MM.1S (cell line): ENCODE results near the gene TBC1D16.

Source experiments
- DNase-seq: peaks from one replicate; pipeline ENCODE4 v3.0.0-alpha.2; 2015
- H2AFZ ChIP-seq: fragments of 300-600 bp; sonication (generic); 2 replicates; pipeline ENCODE4 v1.6.0; 2016; ENCODE audit warnings: antibody characterized with exemption, low read length
- H3F3A ChIP-seq: fragments of 300-600 bp; sonication (generic); 2 replicates; pipeline ENCODE4 v1.6.1; 2016; ENCODE audit warnings: mild to moderate bottlenecking, antibody characterized with exemption, low read length, moderate library complexity, mixed read lengths; ENCODE audit not compliant: insufficient read depth
- H3K27ac ChIP-seq: fragments of 300-600 bp; sonication (generic); 2 replicates; pipeline ENCODE4 v1.5.1; 2016; ENCODE audit warnings: mild to moderate bottlenecking, low read length
- H3K27me3 ChIP-seq: fragments of 300-600 bp; sonication (generic); replicated peaks from 2 replicates; pipeline ENCODE4 v1.6.0; 2016; ENCODE audit warnings: low read length; ENCODE audit not compliant: insufficient read depth
- H3K36me3 ChIP-seq: fragments of 300-600 bp; sonication (generic); replicated peaks from 2 replicates; pipeline ENCODE4 v1.6.1; 2016; ENCODE audit warnings: mild to moderate bottlenecking, low read length, mixed read lengths; ENCODE audit not compliant: insufficient read depth
- H3K4me1 ChIP-seq: fragments of 300-600 bp; sonication (generic); 2 replicates; pipeline ENCODE4 v1.6.1; 2016; ENCODE audit warnings: low read length, mixed read lengths
- H3K4me2 ChIP-seq: fragments of 300-600 bp; sonication (generic); 2 replicates; pipeline ENCODE4 v1.6.0; 2016; ENCODE audit warnings: low read depth, low read length
- H3K4me3 ChIP-seq: fragments of 300-600 bp; sonication (generic); 2 replicates; pipeline ENCODE4 v1.5.1; 2016; ENCODE audit warnings: low read length, mixed read lengths
- H3K79me2 ChIP-seq: fragments of 300-600 bp; sonication (generic); 2 replicates; pipeline ENCODE4 v1.6.1; 2016; ENCODE audit warnings: mixed run types, low read length, mixed read lengths
- H3K9ac ChIP-seq: fragments of 300-600 bp; sonication (generic); 2 replicates; pipeline ENCODE4 v1.6.1; 2016; ENCODE audit warnings: low read length, mixed read lengths
- H3K9me2 ChIP-seq: fragments of 300-600 bp; sonication (generic); replicated peaks from 2 replicates; pipeline ENCODE4 v1.6.1; 2016; ENCODE audit warnings: mild to moderate bottlenecking, low read length, mixed read lengths; ENCODE audit not compliant: insufficient read depth
- H3K9me3 ChIP-seq: fragments of 300-600 bp; sonication (generic); replicated peaks from 2 replicates; pipeline ENCODE4 v1.6.1; 2016; ENCODE audit warnings: mild to moderate bottlenecking, low read length, mixed read lengths; ENCODE audit not compliant: insufficient read depth
- H4K20me1 ChIP-seq: fragments of 300-600 bp; sonication (generic); 2 replicates; pipeline ENCODE4 v1.6.1; 2016; ENCODE audit warnings: mild to moderate bottlenecking, low read length, moderate library complexity, mixed read lengths; ENCODE audit not compliant: insufficient read depth
- EZH2 ChIP-seq: fragments of 300-600 bp; sonication (generic); optimal IDR thresholded peaks from 2 replicates; pipeline ENCODE3; 2017; ENCODE audit warnings: low read depth, mild to moderate bottlenecking, antibody characterized with exemption, low read length, mixed read lengths
- EZH2phosphoT487 ChIP-seq: fragments of 300-600 bp; sonication (generic); IDR thresholded peaks from 2 replicates; pipeline ENCODE4 v1.6.1; 2018; ENCODE audit warnings: antibody characterized with exemption, low read length
- TF ChIP-seq, protein P1 (sequence below): fragments of 300-600 bp; sonication (generic); IDR thresholded peaks from 2 replicates; pipeline ENCODE4 v1.5.1; 2016; ENCODE audit warnings: antibody characterized with exemption, low read length, mixed read lengths

TBC1D16 gene

DNA sequence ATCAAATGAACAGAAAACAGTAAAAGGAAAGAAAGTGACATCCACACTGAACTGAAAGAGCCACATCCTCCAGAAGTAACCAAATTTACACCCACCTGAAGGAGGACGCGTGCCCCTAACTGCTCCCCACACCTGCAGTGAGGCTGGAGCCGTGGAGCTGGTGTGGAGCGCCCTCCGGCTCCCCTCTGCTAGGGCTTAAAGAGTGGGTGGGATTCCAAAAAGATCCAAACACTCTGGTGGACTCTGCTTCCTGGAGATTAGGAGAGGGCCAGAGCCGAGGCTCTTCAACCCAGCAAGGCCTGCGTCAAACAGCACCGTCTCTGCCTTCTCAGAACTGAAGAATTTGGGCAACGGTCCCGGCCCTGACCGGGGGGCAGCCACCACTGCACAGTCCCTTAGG lies 16.0 kb upstream of the TBC1D16 start:
- Histone ChIP-seq H3K27me3 (peaks cover 96% of the 10 kb centered on the region), H3K9me2 (no peaks in the 10 kb centered on the region), H3K4me3 (no peak overlapping the region), H3K4me1 (no peaks in the 10 kb centered on the region), H2AFZ (no peak overlapping the region), H3K27ac (no peak overlapping the region), H3K9me3 (no peaks in the 10 kb centered on the region), H4K20me1 (no peaks in the 10 kb centered on the region), H3K9ac (no peak overlapping the region), H3K36me3 (no peaks in the 10 kb centered on the region), H3K4me2 (no peak overlapping the region), H3K79me2 (no peaks in the 10 kb centered on the region), H3F3A (no peaks in the 10 kb centered on the region)
- no peak for DNase-seq
- TF ChIP-seq EZH2 = no peak
- no peak for TF ChIP-seq EZH2phosphoT487
- TF ChIP-seq, protein P1, sequence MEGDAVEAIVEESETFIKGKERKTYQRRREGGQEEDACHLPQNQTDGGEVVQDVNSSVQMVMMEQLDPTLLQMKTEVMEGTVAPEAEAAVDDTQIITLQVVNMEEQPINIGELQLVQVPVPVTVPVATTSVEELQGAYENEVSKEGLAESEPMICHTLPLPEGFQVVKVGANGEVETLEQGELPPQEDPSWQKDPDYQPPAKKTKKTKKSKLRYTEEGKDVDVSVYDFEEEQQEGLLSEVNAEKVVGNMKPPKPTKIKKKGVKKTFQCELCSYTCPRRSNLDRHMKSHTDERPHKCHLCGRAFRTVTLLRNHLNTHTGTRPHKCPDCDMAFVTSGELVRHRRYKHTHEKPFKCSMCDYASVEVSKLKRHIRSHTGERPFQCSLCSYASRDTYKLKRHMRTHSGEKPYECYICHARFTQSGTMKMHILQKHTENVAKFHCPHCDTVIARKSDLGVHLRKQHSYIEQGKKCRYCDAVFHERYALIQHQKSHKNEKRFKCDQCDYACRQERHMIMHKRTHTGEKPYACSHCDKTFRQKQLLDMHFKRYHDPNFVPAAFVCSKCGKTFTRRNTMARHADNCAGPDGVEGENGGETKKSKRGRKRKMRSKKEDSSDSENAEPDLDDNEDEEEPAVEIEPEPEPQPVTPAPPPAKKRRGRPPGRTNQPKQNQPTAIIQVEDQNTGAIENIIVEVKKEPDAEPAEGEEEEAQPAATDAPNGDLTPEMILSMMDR = no peak

DNA sequence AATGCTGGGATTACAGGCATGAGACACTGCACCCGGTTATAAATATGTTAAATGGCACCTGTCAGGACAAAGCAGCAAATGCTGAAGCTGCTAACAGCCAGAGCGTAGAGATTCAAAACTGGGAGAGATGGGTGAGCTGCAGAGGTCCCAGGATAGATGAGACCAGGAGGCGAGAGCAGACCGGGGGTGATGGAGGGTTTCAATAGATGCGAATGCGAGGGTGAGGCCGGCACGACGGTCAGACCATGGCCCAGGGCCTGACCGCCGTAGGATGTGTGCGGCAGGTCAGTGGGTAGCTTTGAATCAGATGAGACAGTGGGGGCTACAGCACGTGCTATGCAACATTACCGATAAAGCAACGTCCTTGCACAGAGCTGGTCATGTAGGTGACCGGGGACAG lies 15.0 kb upstream of the TBC1D16 start:
- H3K27ac ChIP-seq = no peak overlapping the region
- peaks cover 97% of the 10 kb centered on the region for H3K27me3 ChIP-seq
- H4K20me1 ChIP-seq = no peaks in the 10 kb centered on the region
- no peaks in the 10 kb centered on the region for H3K9me2 ChIP-seq
- no peaks in the 10 kb centered on the region for H3K79me2 ChIP-seq
- no peak overlapping the region for H3K4me2 ChIP-seq
- TF ChIP-seq EZH2phosphoT487 (no peak), EZH2 (no peak)
- TF ChIP-seq, protein P1 = no peak
- H3K4me3 ChIP-seq = no peak overlapping the region
- no peak for DNase-seq
- no peaks in the 10 kb centered on the region for H3K36me3 ChIP-seq
- H3F3A ChIP-seq = no peaks in the 10 kb centered on the region
- H3K4me1 ChIP-seq = no peaks in the 10 kb centered on the region
- H3K9ac ChIP-seq = no peak overlapping the region
- no peaks in the 10 kb centered on the region for H3K9me3 ChIP-seq
- no peak overlapping the region for H2AFZ ChIP-seq

DNA sequence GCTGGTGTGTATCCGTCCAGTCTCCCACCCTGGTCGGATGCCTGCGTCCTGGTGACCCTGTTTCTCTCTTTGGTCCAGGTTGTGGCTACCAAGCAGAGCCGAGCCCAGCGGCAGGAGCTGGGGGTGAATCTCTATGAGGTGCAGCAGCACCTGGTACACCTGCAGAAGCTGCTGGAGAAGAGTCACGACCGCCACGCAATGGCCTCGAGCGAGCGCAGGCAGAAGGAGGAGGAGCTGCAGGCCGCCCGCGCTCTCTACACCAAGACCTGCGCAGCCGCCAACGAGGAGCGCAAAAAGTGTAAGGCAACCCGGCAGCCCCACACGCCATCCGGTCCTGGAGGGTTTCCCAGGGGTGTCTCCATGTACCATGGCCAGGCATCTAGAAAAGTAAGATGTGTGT lies 14.3 kb upstream of the TBC1D16 start:
- H3K4me2 ChIP-seq = no peak overlapping the region
- no peak for DNase-seq
- H2AFZ ChIP-seq = no peak overlapping the region
- H3K9me3 ChIP-seq = no peaks in the 10 kb centered on the region
- H3K4me1 ChIP-seq = no peaks in the 10 kb centered on the region
- peaks cover 97% of the 10 kb centered on the region for H3K27me3 ChIP-seq
- H3K36me3 ChIP-seq = no peaks in the 10 kb centered on the region
- H4K20me1 ChIP-seq = no peaks in the 10 kb centered on the region
- no peaks in the 10 kb centered on the region for H3K9me2 ChIP-seq
- TF ChIP-seq, protein P1 = no peak
- TF ChIP-seq EZH2phosphoT487 (no peak), EZH2 (no peak)
- no peak overlapping the region for H3K4me3 ChIP-seq
- no peak overlapping the region for H3K27ac ChIP-seq
- H3K9ac ChIP-seq = no peak overlapping the region
- no peaks in the 10 kb centered on the region for H3K79me2 ChIP-seq
- no peaks in the 10 kb centered on the region for H3F3A ChIP-seq
